HG03060 (cell line): ENCODE measurements around the gene OR51E1.

Source experiments
- ATAC-seq: cut with Tn5 transposase; IDR thresholded peaks from one replicate; pipeline ENCODE4 v1.9.1; 2021; ENCODE audit warnings: low read depth, moderate number of reproducible peaks; ENCODE audit not compliant: unreplicated experiment

Gene OR51E1

GRCh38 chr11:4643682-4644081 is at the start of gene OR51E1:
OR51E1 (plus strand) TSS chr11:4643982; CDS start chr11:4652527, 8,545 bp downstream.
- ATAC-seq, result no peak

GRCh38 chr11:4605057-4605456 is 38.7 kb upstream of the OR51E1 start:
- no peak for ATAC-seq

- no peak for ATAC-seq
These were observed 37.4 kb upstream of the OR51E1 start for GRCh38 chr11:4606231-4607015.

- ATAC-seq, result no peak
These were observed 36.7 kb upstream of the OR51E1 start for GRCh38 chr11:4607096-4607495.

- peak; percentile 98 for ATAC-seq
These were observed 35.8 kb upstream of the OR51E1 start, which contains the start of gene TRIM68 for GRCh38 chr11:4607781-4608666. TRIM68 (minus strand) TSS chr11:4608231; CDS start chr11:4605504, 2,727 bp downstream.

GRCh38 chr11:4610258-4610935 is 33.4 kb upstream of the OR51E1 start:
- no peak for ATAC-seq

- no peak for ATAC-seq
These were observed 31.8 kb upstream of the OR51E1 start for GRCh38 chr11:4611986-4612385.

GRCh38 chr11:4615856-4616444 is 27.8 kb upstream of the OR51E1 start:
- ATAC-seq, result no peak

- no peak for ATAC-seq
These were observed 24.3 kb upstream of the OR51E1 start for GRCh38 chr11:4619514-4619913.

- peak; percentile 62 for ATAC-seq
These were observed 17.3 kb upstream of the OR51E1 start for GRCh38 chr11:4626207-4627099.

- ATAC-seq, result no peak
These were observed 7.6 kb upstream of the OR51E1 start for GRCh38 chr11:4636136-4636535.

GRCh38 chr11:4636962-4637661 is 6.7 kb upstream of the OR51E1 start, which contains the start of gene OR51D1:
OR51D1 (plus strand) TSS chr11:4637477; CDS start chr11:4639791, 2,314 bp downstream.
- peak; percentile 74 for ATAC-seq

- ATAC-seq, result no peak
These were observed 6.1 kb upstream of the OR51E1 start for GRCh38 chr11:4637662-4638047.

- no peak for ATAC-seq
These were observed 3.9 kb upstream of the OR51E1 start for GRCh38 chr11:4639931-4640330.

- no peak for ATAC-seq
These were observed 2.3 kb upstream of the OR51E1 start for GRCh38 chr11:4641501-4641900.

- no peak for ATAC-seq
These were observed 1.7 kb upstream of the OR51E1 start for GRCh38 chr11:4642043-4642442.

- ATAC-seq, result no peak
These were observed 706 bp upstream of the OR51E1 start for GRCh38 chr11:4643076-4643475.

- ATAC-seq, result no peak
These were observed 451 bp downstream of the OR51E1 start for GRCh38 chr11:4644233-4644632.

- ATAC-seq, result no peak
These were observed 2.2 kb downstream of the OR51E1 start for GRCh38 chr11:4645974-4646373.
